GM21529 (cell line): ENCODE data around the gene GLI3.

ENCODE experiments used
- ATAC-seq: cut with Tn5 transposase; IDR thresholded peaks from one replicate; pipeline ENCODE4 v1.9.1; 2021; ENCODE audit not compliant: unreplicated experiment

The GLI3 gene

GRCh38 chr7:42049761-42050160 is 187.2 kb downstream of the GLI3 start:
- no peak for ATAC-seq

- no peak for ATAC-seq
Observed at GRCh38 chr7:42046483-42046882, 190.5 kb downstream of the GLI3 start.

GRCh38 chr7:42045961-42046360 is 191.0 kb downstream of the GLI3 start:
- no peak for ATAC-seq

- ATAC-seq, result no peak
Observed at GRCh38 chr7:42039921-42040320, 197.1 kb downstream of the GLI3 start.

GRCh38 chr7:42035210-42035609 is 201.8 kb downstream of the GLI3 start:
- no peak for ATAC-seq

GRCh38 chr7:42033480-42033879 is 203.5 kb downstream of the GLI3 start:
- no peak for ATAC-seq

- no peak for ATAC-seq
Observed at GRCh38 chr7:42029405-42029804, 207.6 kb downstream of the GLI3 start.

GRCh38 chr7:42027521-42027920 is 209.5 kb downstream of the GLI3 start:
- no peak for ATAC-seq

- no peak for ATAC-seq
Observed at GRCh38 chr7:42026622-42027197, 210.3 kb downstream of the GLI3 start.

GRCh38 chr7:42025635-42026375 is 211.2 kb downstream of the GLI3 start:
- no peak for ATAC-seq

- no peak for ATAC-seq
Observed at GRCh38 chr7:42024537-42024936, 212.5 kb downstream of the GLI3 start.

- ATAC-seq, result no peak
Observed at GRCh38 chr7:42023262-42023661, 213.7 kb downstream of the GLI3 start.

- no peak for ATAC-seq
Observed at GRCh38 chr7:42022791-42023190, 214.2 kb downstream of the GLI3 start.

GRCh38 chr7:42022056-42022455 is 215.0 kb downstream of the GLI3 start:
- ATAC-seq, result no peak

- no peak for ATAC-seq
Observed at GRCh38 chr7:42021631-42022030, 215.4 kb downstream of the GLI3 start.

- ATAC-seq, result no peak
Observed at GRCh38 chr7:42020061-42020460, 216.9 kb downstream of the GLI3 start.

- no peak for ATAC-seq
Observed at GRCh38 chr7:42017349-42017986, 219.5 kb downstream of the GLI3 start.

GRCh38 chr7:42016517-42016916 is 220.5 kb downstream of the GLI3 start:
- no peak for ATAC-seq

GRCh38 chr7:42014625-42015618 is 222.1 kb downstream of the GLI3 start:
- no peak for ATAC-seq

GRCh38 chr7:42012786-42013360 is 224.1 kb downstream of the GLI3 start:
- no peak for ATAC-seq

GRCh38 chr7:42012313-42012712 is 224.7 kb downstream of the GLI3 start:
- no peak for ATAC-seq
